Measurements from ENCODE around the gene GLDN. TPM values are rescaled to one million over a fixed set of nuclear protein-coding genes. Genes with fewer than 3 reads are reported as not detected.

GLDN gene
- total RNA-seq, 6 experiments from 2014 or later, result not detected

GRCh38 chr15:51374131-51374530 lies 32.7 kb downstream of the GLDN start:
- TF ChIP-seq CTCF (IDR thresholded peaks at IDR 0.05), result no peak
- peaks cover 15% of the 10 kb centered on the region for H3K27me3 Mint-ChIP-seq (ENCODE audit: insufficient read depth)
- H3K4me1 Mint-ChIP-seq (ENCODE audit: low read depth), result peaks cover 17% of the 10 kb centered on the region
- H3K4me3 Mint-ChIP-seq, result no peak overlapping the region
- H3K9me3 Mint-ChIP-seq, result no peaks in the 10 kb centered on the region
- no peak overlapping the region for H3K27ac Mint-ChIP-seq
- DNase-seq, result no peak
- no peaks in the 10 kb centered on the region for H3K36me3 Mint-ChIP-seq (ENCODE audit: low read depth)

DNA sequence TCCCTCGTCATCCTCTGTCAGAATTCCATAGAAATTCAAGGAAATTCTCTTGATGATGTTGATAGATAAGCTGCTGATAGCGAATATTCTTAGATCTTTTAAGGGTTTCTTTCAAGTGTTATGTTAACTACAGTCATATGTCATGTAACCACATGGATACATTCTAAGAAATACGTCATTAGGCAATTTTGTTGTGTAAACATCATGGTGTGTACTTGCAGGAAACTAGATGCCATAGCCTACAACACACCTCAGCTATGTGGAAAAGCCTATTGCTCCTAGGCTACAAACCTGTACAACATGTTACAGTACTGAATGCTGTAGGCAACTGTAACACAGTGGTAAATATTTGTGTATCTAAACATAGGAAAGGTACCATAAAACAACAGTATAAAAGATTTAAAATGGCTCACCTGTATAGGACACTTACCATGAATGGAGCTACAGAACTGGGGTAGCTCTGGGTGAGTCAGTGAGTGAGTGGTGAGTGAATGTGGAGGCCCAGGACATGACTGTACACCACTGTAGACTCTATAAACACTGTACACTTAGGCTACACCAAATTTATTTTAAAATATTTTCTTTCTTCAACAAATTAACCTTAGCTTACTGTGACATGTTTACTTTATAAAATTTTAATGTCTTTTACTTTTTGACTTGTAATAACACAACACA lies 34.6 kb downstream of the GLDN start:
- H3K27ac Mint-ChIP-seq, result no peak overlapping the region
- H3K36me3 Mint-ChIP-seq (ENCODE audit: low read depth), result no peaks in the 10 kb centered on the region
- H3K27me3 Mint-ChIP-seq (ENCODE audit: insufficient read depth), result peaks cover 15% of the 10 kb centered on the region
- DNase-seq, result peak; percentile 59
- no peaks in the 10 kb centered on the region for H3K9me3 Mint-ChIP-seq
- TF ChIP-seq CTCF (IDR thresholded peaks at IDR 0.05), result no peak
- peaks cover 14% of the 10 kb centered on the region for H3K4me1 Mint-ChIP-seq (ENCODE audit: low read depth)
- no peak overlapping the region for H3K4me3 Mint-ChIP-seq

DNA sequence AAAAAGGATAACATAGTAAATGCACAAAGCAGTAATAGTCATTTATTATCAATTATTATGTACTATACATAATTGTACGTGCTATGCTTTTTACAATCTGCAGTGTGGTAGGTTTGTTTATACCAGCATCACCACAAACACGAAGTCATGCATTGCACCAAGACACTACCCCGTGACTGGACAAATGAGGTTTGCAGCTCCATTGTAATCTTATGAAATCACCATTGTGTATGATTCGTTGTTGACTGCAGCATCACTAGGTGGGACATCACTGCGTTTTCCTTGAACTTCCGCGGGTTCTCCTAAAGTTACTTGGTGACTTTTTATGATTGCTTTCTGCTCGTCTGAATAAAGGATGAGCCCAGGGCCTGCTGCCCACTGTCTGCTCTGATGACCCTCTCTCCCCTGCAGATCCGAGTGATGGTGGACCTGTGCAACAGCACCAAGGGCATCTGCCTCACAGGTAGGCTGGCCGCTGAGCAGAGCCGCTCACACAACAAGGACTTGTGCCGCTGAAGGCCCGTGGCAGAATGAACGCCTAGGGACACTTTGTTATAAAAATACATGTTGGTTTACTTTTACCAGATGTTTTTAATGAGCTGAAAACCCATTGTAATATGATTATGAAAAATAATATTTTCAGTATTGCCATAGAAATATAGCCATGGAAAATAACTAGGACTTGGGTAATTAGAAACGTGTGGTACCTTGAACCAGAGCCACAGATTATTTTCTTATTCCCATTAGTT lies 35.8 kb downstream of the GLDN start:
- Mint-ChIP-seq H3K27me3 (ENCODE audit: insufficient read depth) (peaks cover 16% of the 10 kb centered on the region), H3K4me3 (peak overlapping the region; percentile 42; the same call in 1 of the 2 replicates), H3K36me3 (ENCODE audit: low read depth) (no peaks in the 10 kb centered on the region), H3K9me3 (no peaks in the 10 kb centered on the region), H3K27ac (peak overlapping the region; percentile 76), H3K4me1 (ENCODE audit: low read depth) (peaks cover 21% of the 10 kb centered on the region)
- peak; percentile 92 for DNase-seq
- TF ChIP-seq CTCF (IDR thresholded peaks at IDR 0.05), result no peak; the same call in 1 of the 2 replicates

DNA sequence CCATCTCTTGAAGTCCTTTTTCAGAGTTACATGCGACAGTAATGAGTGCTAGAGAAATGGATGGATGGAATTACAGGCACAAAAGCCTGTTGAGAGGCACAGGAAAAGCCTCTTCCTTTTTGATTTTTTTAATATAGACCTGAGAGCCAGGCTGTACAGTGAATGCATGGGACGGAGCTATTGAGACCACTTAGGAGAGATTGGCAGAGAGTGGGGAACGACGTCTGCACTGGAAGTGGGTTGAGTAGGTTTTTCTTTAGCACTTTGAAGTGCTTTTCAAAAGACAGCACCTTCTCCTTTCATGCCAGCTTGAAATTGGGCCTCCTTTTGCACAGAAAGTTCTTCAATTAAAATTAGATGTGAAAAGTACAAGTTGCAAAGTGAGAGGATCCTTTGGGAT lies 37.0 kb downstream of the GLDN start:
- Mint-ChIP-seq H3K9me3 (no peaks in the 10 kb centered on the region), H3K36me3 (ENCODE audit: low read depth) (no peaks in the 10 kb centered on the region), H3K27ac (no peak overlapping the region), H3K4me1 (ENCODE audit: low read depth) (peaks cover 21% of the 10 kb centered on the region), H3K4me3 (no peak overlapping the region), H3K27me3 (ENCODE audit: insufficient read depth) (peaks cover 11% of the 10 kb centered on the region)
- TF ChIP-seq CTCF (IDR thresholded peaks at IDR 0.05), result no peak
- no peak for DNase-seq

DNA sequence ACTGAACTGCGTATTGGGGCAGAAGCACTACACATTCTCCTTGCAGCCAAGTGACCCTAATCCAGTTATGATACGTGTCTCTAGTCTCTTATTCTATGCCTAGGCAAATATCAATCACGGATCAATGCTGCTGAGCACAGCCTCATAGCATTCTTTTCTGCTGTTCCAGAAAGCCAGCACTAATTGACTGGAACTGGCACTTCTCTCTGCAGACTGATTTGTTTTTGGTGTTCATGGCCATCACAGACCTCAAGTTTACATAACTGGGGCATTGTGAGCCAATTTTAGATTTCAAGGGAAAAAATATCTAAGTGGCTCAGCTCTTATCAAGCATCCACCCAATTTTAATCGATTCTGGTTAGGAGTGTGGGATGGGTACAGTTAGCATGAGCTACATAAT lies 37.9 kb downstream of the GLDN start:
- peaks cover 21% of the 10 kb centered on the region for H3K4me1 Mint-ChIP-seq (ENCODE audit: low read depth)
- no peak for DNase-seq
- no peak overlapping the region for H3K4me3 Mint-ChIP-seq
- H3K27me3 Mint-ChIP-seq (ENCODE audit: insufficient read depth), result peaks cover 16% of the 10 kb centered on the region
- no peak overlapping the region for H3K27ac Mint-ChIP-seq
- H3K9me3 Mint-ChIP-seq, result no peaks in the 10 kb centered on the region
- H3K36me3 Mint-ChIP-seq (ENCODE audit: low read depth), result no peaks in the 10 kb centered on the region
- no peak for TF ChIP-seq CTCF (IDR thresholded peaks at IDR 0.05)

Data from HFFc6 (cell line).